DMS153 (cell line): ENCODE results near the gene FAM170B.

ENCODE experiments used
- DNase-seq: peaks from one replicate; lab custom pipeline; 2025; lab: John Stamatoyannopoulos, UW

FAM170B gene

DNA sequence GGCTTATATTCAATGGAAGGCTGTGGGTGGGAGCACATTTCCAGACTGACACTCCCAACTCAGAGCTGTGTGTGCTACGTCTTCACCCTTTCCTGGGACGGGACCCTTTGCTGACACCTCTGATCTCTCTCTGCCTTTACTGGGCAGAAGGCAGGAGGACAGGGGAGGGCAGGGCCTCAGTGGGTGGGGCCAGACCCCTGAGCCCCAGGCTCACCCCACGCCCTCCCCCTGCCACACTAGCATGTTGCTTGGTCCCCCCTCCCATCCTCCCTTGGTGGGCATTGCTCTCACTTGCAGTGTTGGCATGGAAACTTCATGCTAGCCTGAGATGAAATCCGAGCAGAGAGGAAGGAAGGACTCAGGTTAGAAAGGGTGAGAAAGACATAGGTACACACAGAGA, 36.0 kb upstream of the FAM170B start:
- no peak for DNase-seq

DNA sequence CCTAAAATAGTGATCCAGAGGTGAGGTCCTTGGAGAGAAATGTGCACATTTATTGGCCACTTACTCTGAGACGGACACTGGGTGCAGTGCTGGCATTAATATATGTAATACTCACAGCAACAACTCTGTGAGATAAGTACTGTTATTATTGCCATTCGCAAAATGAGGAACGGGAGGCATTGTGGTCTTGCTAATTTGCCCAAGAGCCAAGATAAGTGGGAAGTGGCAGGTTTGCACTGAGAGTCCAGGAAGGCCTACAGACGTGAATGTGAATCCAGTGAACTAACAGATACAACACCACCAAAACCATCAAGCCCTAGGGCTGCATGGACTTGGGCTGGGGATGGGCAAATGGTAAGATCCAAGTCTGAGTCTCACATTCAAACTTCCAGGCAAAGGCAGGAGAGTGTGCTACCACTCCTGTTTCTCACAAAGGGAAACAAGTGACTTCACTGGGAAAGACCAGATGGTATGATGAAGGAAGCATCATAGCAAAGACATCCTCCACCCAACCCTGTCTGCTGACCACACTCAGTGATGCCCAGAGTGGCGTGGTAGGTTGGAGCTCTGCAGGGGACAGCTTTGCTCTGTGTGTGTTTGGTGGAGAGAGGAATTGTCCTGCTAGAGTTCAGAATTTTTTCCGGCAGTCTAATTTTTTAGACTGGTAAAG, 35.1 kb upstream of the FAM170B start:
- DNase-seq, result no peak

DNA sequence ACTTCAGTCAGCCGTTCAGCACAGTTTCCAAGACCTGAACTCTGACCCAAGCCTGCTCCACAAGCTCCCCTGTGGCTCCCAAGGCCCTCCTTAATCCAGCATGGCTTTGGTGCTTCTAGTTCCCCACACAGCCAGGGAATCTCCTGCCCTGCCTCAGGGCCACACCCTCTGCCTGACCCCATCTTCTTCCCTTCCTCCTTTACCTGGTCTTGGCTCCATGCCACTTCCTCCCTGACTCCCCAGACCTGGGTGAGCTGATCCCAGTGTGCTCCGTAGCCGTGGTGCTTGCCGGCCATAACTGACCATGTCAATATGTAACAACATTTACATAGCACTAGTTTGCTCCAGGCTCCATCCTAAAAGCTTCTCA, 34.3 kb upstream of the FAM170B start:
- DNase-seq, result no peak

DNA sequence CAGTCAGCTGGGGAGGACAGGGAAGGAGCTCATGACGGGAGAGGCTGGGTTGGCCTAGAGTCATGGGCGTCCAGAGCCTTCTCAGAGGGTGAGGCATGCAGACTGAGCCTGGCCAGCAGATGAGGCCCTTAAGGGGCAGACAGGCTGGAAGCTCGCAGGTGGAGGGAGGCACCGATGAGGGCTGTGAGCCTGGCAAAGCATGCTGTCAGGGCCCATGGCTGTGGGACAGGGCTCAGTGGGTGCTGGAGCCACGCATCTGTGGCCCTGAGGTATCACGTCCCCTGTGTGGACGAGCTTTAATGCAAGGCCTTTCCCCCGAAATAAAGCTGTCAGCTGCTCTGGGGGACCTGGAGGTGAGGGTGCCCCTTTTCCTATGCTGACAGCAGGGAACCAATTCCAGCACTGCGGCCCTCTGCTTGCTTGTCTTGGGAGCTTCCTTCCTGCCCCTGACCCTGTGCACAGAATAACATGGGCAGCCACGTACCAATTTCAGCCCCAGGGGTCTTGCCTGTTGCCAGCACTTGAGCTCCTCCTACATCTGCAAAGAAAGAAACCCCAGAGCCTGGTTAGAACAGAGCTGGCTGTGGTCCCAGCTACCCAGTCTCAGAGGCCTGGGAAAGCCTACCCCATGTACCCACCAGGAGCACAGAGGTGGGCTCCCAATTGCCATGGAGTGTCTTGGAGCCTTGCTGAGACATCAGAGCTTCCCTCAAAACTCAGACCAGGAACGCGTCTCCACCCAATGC, 33.8 kb upstream of the FAM170B start:
- no peak for DNase-seq

DNA sequence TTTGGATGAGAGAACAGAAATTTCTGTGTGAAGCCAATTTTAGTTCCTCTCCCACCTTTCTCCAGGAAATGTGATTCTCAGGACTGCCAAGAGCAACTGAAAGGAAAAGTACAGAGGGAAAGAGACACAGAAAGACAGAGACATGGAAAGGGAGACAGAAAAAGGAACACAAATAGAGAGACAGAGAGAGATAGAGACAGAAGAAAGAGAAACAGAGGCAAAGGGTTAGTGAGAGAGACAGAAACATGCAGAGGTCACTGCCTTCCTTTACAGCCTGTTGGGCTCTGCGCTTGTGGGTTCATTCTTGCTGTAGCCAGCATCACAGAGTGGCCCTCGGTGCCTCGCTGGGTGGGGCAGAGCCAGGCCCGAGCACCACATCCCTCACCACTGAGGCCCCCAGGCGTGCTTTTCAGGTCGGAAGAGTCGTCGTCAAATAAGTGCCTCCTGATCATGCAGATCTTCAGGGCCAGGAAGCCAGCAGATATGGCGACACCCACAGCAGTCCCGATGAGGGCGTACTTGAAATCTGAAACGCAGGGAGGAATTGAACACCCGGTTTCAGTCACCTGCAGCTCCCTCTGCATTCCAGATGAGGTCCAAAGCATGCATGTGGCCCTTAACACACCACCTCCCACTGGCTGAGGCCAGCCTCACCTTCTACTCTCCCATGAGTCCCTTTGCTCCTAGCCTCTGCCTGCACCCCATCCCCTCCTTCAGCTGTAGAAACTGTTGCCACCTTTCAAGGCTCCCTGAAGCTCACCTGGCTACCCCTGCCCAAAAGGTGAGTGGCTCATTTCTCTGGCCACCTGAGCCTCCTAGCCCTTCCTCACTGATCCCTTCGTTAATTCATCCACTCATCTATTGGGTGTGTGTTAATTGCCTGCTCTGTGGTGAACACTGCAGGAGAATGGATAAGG, 32.9 kb upstream of the FAM170B start:
- DNase-seq, result no peak

DNA sequence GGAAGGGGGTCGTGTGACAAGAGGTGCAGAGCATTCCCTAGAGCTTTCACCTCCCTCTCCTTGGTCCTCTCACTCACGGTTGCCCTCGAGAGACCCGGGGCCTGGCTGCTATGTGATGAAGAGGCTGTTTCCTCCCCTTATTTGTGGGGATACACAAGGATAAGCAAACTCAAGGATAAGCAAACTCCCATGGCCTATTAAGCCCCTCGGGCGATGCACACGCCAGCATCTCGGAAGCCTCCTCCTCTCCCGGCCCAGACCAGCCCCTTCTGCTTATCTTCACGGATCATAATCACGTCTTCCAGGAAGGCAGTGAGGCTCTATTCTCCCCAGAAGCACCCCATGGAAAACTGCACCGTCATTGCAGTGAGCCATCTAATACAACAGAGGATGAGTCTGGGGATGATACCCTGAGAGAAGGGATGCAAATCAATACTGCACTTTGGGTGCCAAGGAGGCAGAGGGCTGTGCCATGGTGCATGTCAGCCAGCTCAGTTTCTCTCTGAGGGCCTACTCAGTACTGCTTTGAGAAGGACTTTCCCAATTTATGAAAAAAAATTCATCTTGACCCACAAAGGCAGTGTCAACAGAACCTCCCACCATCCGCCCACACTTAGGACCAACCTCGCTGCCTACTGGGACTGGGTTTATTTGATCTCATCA, 32.1 kb upstream of the FAM170B start:
- no peak for DNase-seq

DNA sequence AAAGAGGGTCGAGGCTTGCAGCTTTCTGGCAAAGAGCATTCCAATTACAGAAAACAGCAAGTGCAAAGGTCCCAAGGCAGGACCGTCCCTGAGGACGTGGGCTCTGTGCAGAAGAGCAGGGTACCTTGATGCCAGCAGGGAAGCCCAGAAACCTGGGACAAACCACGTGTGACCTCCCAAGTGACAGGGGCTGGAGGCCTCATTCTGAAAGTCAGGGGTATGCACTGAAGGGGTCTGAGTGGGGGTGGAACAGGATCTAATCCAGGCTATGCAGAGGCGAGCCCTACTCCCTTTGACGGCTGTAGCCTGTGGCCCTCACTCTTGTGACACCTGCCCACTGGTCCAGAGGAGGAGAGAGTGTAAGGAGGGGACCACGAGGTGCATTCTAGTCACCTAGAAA, 31.4 kb upstream of the FAM170B start:
- DNase-seq, result no peak

DNA sequence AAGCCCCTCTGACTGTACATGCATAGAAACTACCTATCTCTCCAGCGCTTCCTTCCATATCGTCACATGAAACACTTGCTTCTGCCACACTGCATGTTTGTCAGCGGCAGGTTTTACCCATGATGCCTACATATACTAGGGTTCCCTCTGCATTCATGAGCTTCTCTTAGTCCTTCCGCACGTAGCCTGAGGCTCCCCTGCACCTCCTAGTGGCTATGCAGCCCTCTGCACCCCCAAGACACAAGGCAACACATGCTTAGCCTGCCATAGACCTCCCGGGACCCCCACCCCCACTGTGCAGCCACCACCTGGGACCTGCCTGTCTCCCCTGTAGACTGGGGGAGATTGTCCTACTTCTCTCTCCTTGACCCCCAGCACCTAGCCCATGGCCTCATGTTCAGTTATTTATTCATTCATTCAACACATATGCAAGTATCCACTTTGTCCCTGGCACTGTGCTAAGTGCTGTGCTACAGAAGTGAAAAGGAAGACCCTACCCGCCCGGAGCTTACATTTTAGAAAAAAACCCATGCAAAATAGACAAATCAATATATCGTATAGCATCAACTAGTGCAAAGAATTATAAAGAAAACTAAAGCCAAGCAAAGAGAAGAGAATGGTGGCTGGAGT, 30.9 kb upstream of the FAM170B start:
- DNase-seq, result no peak

DNA sequence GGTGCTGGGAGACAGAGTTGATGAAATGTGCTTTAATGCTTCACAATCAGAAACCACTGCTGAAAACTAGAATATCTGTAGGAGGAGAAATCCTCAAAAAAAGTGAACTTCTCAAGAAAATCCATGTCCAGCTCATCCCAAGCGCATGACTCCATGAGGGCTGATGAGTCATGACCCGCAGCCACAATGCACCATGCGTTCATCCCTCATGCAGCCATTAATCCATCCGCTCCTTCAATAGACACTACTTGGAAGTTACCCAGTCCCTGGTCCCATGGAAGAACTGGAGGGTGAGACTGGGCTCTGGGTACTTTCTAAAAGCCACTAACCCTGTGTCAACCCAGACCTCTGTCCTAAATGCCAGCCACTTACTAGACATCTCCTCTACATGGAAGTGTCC, 29.9 kb upstream of the FAM170B start:
- DNase-seq, result no peak

DNA sequence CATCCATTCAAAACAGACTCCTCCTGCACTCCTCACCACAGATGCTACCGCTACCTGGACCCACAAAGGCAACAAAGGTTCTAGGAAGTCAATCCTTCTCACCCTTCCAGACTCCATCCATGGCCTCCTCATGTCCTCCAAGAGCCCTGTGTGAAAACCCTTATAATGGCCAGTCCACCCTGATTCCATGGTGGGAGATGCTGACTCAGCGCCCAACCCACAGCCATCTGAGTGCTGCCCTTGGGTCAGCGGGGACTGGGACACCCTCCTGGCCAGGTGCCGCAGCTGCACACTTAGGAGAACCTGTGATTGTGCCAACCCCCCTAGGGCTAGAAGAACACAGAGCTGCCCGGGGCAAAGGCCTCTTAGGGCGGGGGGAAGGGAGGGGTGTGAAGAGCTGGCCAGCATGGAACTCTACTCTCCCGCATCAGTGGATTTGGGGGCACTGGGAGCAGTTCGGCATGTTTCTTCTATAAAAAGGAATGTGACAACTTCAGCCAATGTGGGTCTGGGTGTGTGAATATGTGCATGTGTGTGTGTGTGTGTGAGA, 29.0 kb upstream of the FAM170B start:
- DNase-seq, result no peak

DNA sequence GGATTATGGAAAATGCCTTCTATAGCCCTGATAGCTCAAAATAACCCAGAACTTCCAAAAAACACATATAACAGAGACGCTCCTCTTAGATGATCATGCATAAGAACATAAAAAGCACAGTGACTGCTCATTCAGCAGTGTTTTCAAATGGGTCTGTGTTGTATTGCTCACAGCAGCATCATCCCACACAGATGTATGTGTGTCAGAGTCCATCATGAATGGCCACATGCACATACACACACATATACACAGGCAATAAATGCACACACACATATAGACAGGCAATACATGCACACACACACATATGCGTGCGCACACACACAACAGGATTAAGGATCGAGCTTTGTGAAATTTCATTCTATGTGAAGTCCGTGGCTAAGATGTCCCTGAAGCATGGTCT, 28.2 kb upstream of the FAM170B start:
- DNase-seq, result no peak

DNA sequence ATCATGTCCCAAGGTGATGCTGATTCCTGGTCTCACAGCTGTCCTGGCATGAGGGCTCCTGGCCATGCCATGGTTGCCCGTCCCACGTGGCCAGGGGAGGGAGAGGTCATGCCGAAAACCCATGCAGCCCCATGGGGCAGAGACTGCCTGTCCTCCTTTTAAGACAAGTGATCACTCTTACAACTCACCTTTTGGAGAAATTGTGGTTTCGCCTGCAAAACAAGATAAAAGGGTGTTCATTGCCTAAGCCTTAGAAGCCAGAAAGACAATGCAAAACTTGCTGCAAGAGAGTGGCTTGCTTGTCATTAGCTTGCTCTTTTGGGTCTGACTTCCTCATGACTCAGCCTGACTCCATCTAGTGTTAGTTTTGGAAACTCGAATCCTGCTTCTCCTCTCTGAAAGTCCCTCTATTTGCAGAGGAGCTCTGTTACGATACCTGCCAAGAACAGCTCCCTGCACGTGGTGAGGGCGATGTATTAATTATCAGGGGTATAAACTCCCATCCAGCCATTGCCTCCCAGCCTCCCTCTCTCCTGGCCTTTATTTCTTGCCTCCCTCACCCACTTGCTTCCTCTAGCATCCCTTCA, 27.7 kb upstream of the FAM170B start:
- DNase-seq, result no peak

DNA sequence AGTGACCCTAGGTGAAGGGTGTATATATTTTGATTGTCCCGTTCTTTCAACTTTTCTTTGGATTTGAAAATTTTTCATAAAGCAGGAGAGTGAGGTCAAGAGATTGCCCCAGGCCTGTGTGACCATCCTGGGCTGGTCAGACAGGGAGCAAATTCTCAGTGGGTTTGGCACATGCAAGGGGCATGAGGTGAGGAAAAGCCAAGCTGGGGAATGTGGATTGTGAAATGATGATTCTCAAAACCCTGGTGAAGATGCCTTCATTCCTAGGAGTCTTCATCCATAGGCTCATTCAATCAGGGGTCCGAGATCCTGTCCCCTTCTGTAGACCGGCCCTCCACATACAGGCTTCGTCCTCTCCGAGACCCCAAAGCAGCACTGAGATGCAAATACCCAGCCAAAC, 27.0 kb upstream of the FAM170B start:
- no peak for DNase-seq

DNA sequence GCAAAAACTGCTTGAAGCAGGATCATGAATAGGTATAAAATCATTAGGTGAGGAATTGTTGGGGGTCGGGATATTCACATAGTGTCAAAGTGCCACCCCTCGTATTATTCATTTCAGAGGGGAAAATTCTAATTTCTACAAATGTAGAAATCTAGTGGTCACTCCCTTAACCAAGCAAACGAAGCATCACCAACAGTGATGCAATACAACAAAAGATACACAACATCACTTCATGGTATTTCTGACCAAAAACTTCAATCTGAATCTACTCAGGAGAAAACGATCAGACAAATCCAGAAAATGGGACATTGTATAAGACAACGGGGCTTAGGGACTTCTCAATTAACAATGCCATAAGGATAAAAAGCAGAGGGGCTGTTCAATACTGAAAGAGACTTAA, 26.3 kb upstream of the FAM170B start:
- DNase-seq, result no peak

DNA sequence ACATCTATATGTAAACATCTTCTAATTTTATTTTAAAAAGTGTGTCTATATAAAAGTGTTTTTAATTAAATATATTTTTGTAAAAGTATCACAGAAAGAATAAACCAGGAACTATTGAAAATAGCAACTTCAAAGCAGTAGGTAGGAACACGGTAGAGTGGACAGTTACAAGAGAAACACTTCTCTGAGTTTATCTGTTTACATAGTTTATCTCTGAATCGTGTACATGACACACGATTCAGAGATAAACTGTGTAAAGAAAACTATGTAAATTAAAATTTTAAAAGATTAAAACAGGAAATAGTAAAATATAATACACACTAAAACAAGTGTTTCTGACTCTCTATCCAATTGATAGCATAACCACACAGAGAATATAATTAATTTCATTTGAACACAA, 25.1 kb upstream of the FAM170B start:
- DNase-seq, result no peak

DNA sequence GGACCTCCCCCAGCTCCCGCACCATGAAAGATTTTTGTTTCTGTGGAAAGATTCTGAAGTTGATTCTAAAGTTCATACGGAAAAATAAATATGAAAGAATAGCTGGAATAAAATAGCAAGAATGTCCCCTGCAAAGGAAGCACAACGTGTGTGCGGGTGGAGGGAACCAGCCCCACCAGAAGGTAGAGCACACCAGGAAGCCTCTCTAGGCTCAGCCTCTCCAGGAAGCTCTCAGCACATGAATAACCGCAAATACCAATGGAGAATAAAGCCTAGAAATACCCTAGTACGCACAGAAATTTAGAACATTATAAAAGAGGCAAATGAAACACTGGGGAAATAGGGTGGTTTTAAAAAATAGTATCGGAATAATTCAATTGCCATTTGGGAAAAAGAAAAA, 24.6 kb upstream of the FAM170B start:
- DNase-seq, result no peak

DNA sequence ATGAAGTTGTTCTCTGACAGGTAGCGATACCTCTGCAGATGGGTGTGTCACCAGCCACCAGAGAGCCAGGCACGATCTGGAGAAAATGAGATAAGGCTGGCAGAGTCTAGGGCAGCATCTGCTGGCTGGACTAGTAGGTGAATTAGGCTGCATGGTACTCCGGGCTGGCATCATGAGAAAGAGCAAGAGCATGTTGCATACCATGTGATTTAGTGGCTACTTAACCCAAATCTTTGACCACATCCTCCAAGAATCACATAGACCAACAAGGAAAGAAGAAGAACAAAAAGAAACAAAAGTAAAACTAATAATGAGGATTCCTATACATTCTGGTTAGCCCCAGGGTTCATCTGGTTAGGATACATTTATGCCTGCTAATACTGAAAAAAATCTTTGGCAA, 23.4 kb upstream of the FAM170B start:
- no peak for DNase-seq

DNA sequence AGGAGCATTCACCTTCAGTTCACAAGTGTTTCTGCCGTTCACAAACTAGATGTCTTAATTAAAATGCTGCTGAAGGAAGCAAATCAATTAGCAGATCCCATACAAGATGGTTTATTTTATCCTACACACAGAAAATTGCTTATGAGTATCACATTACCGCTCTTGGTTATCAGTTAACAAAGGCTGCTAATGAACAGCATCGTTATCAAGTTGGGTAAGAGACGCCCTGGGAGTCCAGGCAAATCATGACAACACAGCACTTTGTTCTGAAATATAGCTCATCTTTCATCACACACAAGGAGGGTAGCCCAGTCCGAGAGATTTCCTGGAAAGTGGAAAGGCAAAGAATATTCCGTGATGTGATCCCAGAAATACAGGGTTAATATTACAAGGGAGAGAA, 20.8 kb upstream of the FAM170B start:
- DNase-seq, result no peak

DNA sequence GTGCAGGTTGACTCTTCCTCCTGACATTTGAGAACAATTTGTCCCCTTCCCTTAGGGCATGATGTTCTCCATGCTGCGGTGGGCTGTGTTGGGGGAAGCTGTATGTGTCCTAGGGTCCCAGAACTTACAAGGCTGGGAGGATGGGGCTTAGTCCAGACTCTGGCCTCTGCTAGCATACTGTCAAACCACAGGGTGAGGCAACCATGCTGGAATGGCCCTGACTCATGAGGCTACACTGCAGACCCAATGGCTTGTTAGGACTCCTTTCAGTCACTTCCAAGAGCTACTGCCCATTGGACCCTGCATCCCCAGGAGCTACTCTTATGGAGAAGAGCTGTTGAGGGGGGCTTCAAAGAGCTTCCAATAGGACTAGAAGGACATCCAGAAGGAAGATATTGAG, 20.1 kb upstream of the FAM170B start:
- DNase-seq, result no peak

DNA sequence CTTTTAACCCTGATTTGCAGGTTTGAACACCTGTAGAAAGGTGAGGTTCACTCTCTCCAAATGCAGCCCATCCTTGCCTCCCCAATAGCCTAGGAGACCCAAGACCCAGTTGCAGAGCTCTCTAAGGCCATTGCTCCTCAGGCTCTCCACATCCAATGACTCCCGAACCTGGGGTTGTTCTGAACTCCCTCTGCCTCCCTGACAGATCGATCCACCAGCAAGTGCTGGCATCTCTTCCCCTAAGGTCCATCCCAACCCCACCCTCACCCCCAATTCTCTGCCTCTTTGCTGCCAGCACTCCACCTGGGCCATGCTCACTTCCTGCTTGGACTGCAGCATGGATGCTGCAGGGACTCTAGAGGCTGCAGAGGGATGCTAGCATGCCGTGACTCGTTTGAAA, 19.3 kb upstream of the FAM170B start:
- DNase-seq, result no peak

DNA sequence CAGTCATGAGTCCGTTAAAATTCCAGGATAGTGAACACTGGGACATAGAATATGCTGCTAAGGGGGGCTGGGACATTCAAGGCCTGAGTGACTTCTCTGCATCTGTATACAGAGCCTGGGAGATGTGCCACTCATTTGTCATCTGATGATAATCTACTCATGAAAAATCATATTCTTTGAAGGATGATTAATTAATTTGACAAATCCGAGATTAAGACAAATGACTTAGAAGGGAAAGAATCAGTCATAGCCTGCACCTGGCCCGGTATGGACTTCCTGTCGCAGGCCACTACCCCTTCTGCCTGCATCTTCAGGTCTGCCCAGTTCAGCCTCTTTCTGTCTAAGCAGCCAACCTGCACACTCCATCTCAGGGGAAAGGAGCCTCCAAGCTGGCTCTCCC, 18.8 kb upstream of the FAM170B start:
- no peak for DNase-seq
